SK-N-SH (cell line): ENCODE results near the gene CD164L2. TPM values are rescaled to one million over a fixed set of nuclear protein-coding genes. Genes with fewer than 3 reads are reported as not detected.

ENCODE experiments used
- CTCF ChIA-PET: fragments of 300-600, 350-600 bp; formaldehyde crosslinking; extraction: SDS; loops from one replicate; lab custom pipeline; 2021; lab: Yijun Ruan, JAX
- POLR2A ChIA-PET: fragments of 350-600 bp; sonication (Branson Sonifier 250); formaldehyde crosslinking; extraction: SDS; loops from one replicate; lab custom pipeline; 2020; ENCODE audit warnings: antibody characterized with exemption, inconsistent platforms; lab: Yijun Ruan, JAX
- DNase-seq: peaks from one replicate; pipeline ENCODE4 v3.0.0; 2012
- H2AFZ ChIP-seq: fragments of 200-600 bp; sonication (generic); 2 replicates; pipeline ENCODE4 v1.8.1; 2016; ENCODE audit warnings: antibody characterized with exemption, mild to moderate bottlenecking, low read depth
- H3F3A ChIP-seq: fragments of 200-600 bp; sonication (generic); replicated peaks from 2 replicates; pipeline ENCODE3; 2016; ENCODE audit warnings: antibody characterized with exemption, mild to moderate bottlenecking; ENCODE audit not compliant: insufficient read depth
- H3K27ac ChIP-seq, 2 experiments: fragments of 200-500 bp in 1 of 2; fragments of 200-600 bp in 1 of 2; sonication (Bioruptor generic) in 1 of 2; sonication (generic), shearing (Covaris generic) in 1 of 2; 2 replicates each; pipeline versions ENCODE4 v1.5.1 to v1.6.1; 2014 to 2016; ENCODE audit warnings: low read depth in 2 of 2, inconsistent platforms in 1 of 2, low read length in 1 of 2, mild to moderate bottlenecking in 1 of 2, mixed read lengths in 1 of 2
- H3K27me3 ChIP-seq: fragments of 200-600 bp; sonication (generic), shearing (Covaris generic); 2 replicates; pipeline ENCODE4 v1.6.1; 2016; ENCODE audit warnings: mixed run types; ENCODE audit not compliant: insufficient read depth
- H3K36me3 ChIP-seq, 2 experiments: fragments of 200-500 bp in 1 of 2; fragments of 200-600 bp in 1 of 2; sonication (Bioruptor generic) in 1 of 2; sonication (generic) in 1 of 2; replicated peaks in 1 of 2; 2 replicates each; pipeline versions ENCODE3 to v1.5.1; 2014 to 2016; ENCODE audit warnings: low read length in 1 of 2, mild to moderate bottlenecking in 1 of 2; ENCODE audit not compliant: insufficient read depth in 2 of 2, control insufficient read depth in 1 of 2
- H3K4me1 ChIP-seq, 2 experiments: fragments of 200-500 bp in 1 of 2; fragments of 200-600 bp in 1 of 2; sonication (Bioruptor generic) in 1 of 2; sonication (generic), shearing (Covaris generic) in 1 of 2; 2 replicates each; pipeline versions ENCODE4 v1.5.1 to v1.6.1; 2014 to 2016; ENCODE audit warnings: low read depth in 1 of 2, low read length in 1 of 2, mixed run types in 1 of 2; ENCODE audit not compliant: insufficient read depth in 2 of 2, control insufficient read depth in 1 of 2
- H3K4me2 ChIP-seq: fragments of 200-600 bp; sonication (generic), shearing (Covaris generic); 2 replicates; pipeline ENCODE4 v1.6.1; 2017; ENCODE audit warnings: mixed run types
- H3K4me3 ChIP-seq, 2 experiments: fragments of 200-500 bp in 1 of 2; fragments of 200-600 bp in 1 of 2; sonication (Bioruptor generic) in 1 of 2; sonication (generic), shearing (Covaris generic) in 1 of 2; 2 replicates each; pipeline versions ENCODE4 v1.5.1 to v1.8.1; 2014 to 2016; ENCODE audit warnings: low read depth in 2 of 2, inconsistent platforms in 1 of 2, low read length in 1 of 2, mild to moderate bottlenecking in 1 of 2, mixed read lengths in 1 of 2, moderate library complexity in 1 of 2
- H3K79me2 ChIP-seq: fragments of 200-600 bp; sonication (generic); 2 replicates; pipeline ENCODE4 v1.8.1; 2017; ENCODE audit warnings: mild to moderate bottlenecking; ENCODE audit not compliant: insufficient read depth
- H3K9ac ChIP-seq: fragments of 200-600 bp; sonication (generic); 2 replicates; pipeline ENCODE4 v1.6.1; 2017; ENCODE audit warnings: mixed run types
- H3K9me2 ChIP-seq: fragments of 200-600 bp; sonication (generic); 2 replicates; pipeline ENCODE4 v1.6.1; 2017; ENCODE audit warnings: mixed run types
- H3K9me3 ChIP-seq: fragments of 200-600 bp; sonication (generic); 2 replicates; pipeline ENCODE4 v1.6.1; 2017; ENCODE audit warnings: mixed run types, mild to moderate bottlenecking, moderate library complexity
- H4K20me1 ChIP-seq: fragments of 200-600 bp; sonication (generic); 2 replicates; pipeline ENCODE4 v1.6.1; 2017; ENCODE audit warnings: mild to moderate bottlenecking, mixed run types; ENCODE audit not compliant: insufficient read depth
- CHD2 ChIP-seq: fragments of 150-350 bp; IDR thresholded peaks from 2 replicates; pipeline ENCODE4 v1.6.1; 2018; ENCODE audit warnings: low read length; ENCODE audit not compliant: partially characterized antibody
- ELF1 ChIP-seq: IDR thresholded peaks from 2 replicates; pipeline ENCODE4 v1.4.0; 2012
- EP300 ChIP-seq, 2 experiments: IDR thresholded peaks; 2 replicates each; pipeline versions ENCODE4 v1.4.0 to v1.6.1; 2012; ENCODE audit warnings: borderline replicate concordance in 1 of 2, low read depth in 1 of 2, low read length in 1 of 2
- FOSL2 ChIP-seq: IDR thresholded peaks from 2 replicates; pipeline ENCODE4 v1.4.0; 2012; ENCODE audit warnings: low read depth, mild to moderate bottlenecking, moderate library complexity, borderline replicate concordance
- FOXJ3 ChIP-seq: sonication (generic); formaldehyde crosslinking; IDR thresholded peaks from 2 replicates; pipeline ENCODE4 v1.5.1; 2020; ENCODE audit warnings: mild to moderate bottlenecking, missing genetic modification reagents
- FOXM1 ChIP-seq: IDR thresholded peaks from 2 replicates; pipeline ENCODE4 v1.4.0; 2012; ENCODE audit warnings: low read depth, mild to moderate bottlenecking
- JUND ChIP-seq: IDR thresholded peaks from 2 replicates; pipeline ENCODE4 v1.4.0; 2012
- MXI1 ChIP-seq: IDR thresholded peaks from 2 replicates; pipeline ENCODE4 v1.6.1; 2012; ENCODE audit warnings: mild to moderate bottlenecking, low read depth, low read length, improper control_type of control experiment
- NFIC ChIP-seq: IDR thresholded peaks from 2 replicates; pipeline ENCODE4 v1.4.0; 2012; ENCODE audit warnings: borderline replicate concordance
- PBX3 ChIP-seq: IDR thresholded peaks from 2 replicates; pipeline ENCODE4; 2012
- REST ChIP-seq: IDR thresholded peaks from 2 replicates; pipeline ENCODE4 v1.6.1; 2012; ENCODE audit warnings: mild to moderate bottlenecking, low read depth, low read length, moderate library complexity
- SIN3A ChIP-seq: IDR thresholded peaks from 2 replicates; pipeline ENCODE4 v1.6.1; 2012; ENCODE audit warnings: low read depth, mild to moderate bottlenecking, low read length, moderate library complexity, borderline replicate concordance
- TCF12 ChIP-seq: IDR thresholded peaks from 2 replicates; pipeline ENCODE4 v1.4.0; 2012
- TEAD4 ChIP-seq: IDR thresholded peaks from 2 replicates; pipeline ENCODE4 v1.4.0; 2012; ENCODE audit warnings: mild to moderate bottlenecking, borderline replicate concordance; ENCODE audit not compliant: insufficient read depth
- USF2 ChIP-seq: fragments of 150-350 bp; IDR thresholded peaks from 2 replicates; pipeline ENCODE4 v1.6.1; 2017; ENCODE audit warnings: antibody characterized with exemption, low read length, low read depth, borderline replicate concordance
- ZBTB33 ChIP-seq: IDR thresholded peaks from 2 replicates; pipeline ENCODE4 v1.4.0; 2012; ENCODE audit warnings: low read depth, borderline replicate concordance
- WGBS: methylation state at CpG from one replicate; pipeline ENCODE4 v1.1.6; 2017; ENCODE audit warnings: low lambda C conversion rate; 5-methylcytosine and 5-hydroxymethylcytosine counted together
- polyA plus RNA-seq, 3 experiments: library from polyadenylated mRNA; depleted of rRNA; stranded (reverse); fragments of >200 nt; gene quantifications; 2 replicates each; pipeline ENCODE4 v1.2.3, GENCODE V29; 2012

Gene CD164L2
- polyA plus RNA-seq, 1 of the 3 experiments (the other 2 are of a cell fraction) = 0.05 TPM

DNA sequence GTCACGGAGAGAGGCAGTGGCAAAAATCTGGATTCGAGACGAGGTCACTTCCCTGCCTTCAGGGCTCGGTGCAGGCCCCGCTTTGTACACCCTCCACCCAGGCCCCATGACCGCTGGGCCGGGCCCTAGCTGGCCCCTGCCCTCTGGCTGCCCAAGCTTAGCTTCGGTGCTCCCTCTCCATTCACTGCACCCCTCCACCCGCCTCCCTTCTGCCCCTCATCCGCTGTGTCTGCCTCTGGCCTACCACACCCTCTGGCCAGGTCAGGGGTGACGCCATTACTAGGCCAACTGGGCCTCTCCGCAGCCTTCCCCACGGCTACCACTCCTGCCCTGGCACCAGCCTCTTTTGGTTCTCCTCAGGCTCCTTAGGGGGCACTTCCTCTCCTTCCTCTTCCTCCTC is 528 bp upstream of the CD164L2 start:
- Histone ChIP-seq H3K4me1 (peaks cover 0 to 10% of the 10 kb centered on the region in 2 experiments; a peak in 1 of 4 replicates), H3K79me2 (no peaks in the 10 kb centered on the region), H3F3A (no peaks in the 10 kb centered on the region), H3K9me2 (no peaks in the 10 kb centered on the region), H3K4me3 (no peak overlapping the region), H4K20me1 (no peaks in the 10 kb centered on the region), H3K9me3 (no peaks in the 10 kb centered on the region), H3K36me3 (no peaks in the 10 kb centered on the region), H3K27ac (no peak overlapping the region), H2AFZ (no peak overlapping the region), H3K9ac (no peak overlapping the region), H3K4me2 (no peak overlapping the region), H3K27me3 (no peaks in the 10 kb centered on the region)
- DNase-seq = no peak
- POLR2A ChIA-PET = interaction anchor here (1.1 to 1.2 kb wide), 2 partner anchors 18 to 83 kb away, joined by 4 to 5 read pairs; no protein-coding TSS in a partner anchor
- TF ChIP-seq FOXJ3 = no peak
- TF ChIP-seq REST = no peak
- TF ChIP-seq JUND = no peak
- no peak for TF ChIP-seq CHD2
- TF ChIP-seq EP300 (IDR thresholded peaks at IDR 0.05; ENCODE audit: borderline replicate concordance in 1 of 2, low read depth in 1 of 2, low read length in 1 of 2) = no peak
- TF ChIP-seq USF2 = no peak
- no peak for TF ChIP-seq SIN3A
- TF ChIP-seq NFIC = no peak
- no peak for TF ChIP-seq PBX3
- TF ChIP-seq ELF1 = no peak
- no peak for TF ChIP-seq TEAD4
- TF ChIP-seq TCF12 = no peak
- no peak for TF ChIP-seq FOSL2
- TF ChIP-seq MXI1 = no peak
- TF ChIP-seq FOXM1 = no peak
- no peak for TF ChIP-seq ZBTB33
- WGBS = 92% methylated on average over 13 of the region's 13 CpGs
- CTCF ChIA-PET = interaction anchor here (0.8 to 20.0 kb wide), 7 partner anchors 15 to 339 kb away, joined by 3 to 731 read pairs (median 8); partner anchors contain the start of gene MAP3K6
